Measurements from ENCODE around the gene ZNF284. TPM values are rescaled to one million over a fixed set of nuclear protein-coding genes. Genes with fewer than 3 reads are reported as not detected.

Gene ZNF284
- total RNA-seq, 3 donors from 2014 or later (not counting 1 experiment from before 2014, with no cell fraction given), result 3.2 to 4.6 (median 3.8) TPM

GRCh38 chr19:44059229-44059628 is 12.7 kb upstream of the ZNF284 start:
- H3K9me3 Mint-ChIP-seq, result no peaks in the 10 kb centered on the region
- TF ChIP-seq CTCF (IDR thresholded peaks at IDR 0.05), result no peak

DNA sequence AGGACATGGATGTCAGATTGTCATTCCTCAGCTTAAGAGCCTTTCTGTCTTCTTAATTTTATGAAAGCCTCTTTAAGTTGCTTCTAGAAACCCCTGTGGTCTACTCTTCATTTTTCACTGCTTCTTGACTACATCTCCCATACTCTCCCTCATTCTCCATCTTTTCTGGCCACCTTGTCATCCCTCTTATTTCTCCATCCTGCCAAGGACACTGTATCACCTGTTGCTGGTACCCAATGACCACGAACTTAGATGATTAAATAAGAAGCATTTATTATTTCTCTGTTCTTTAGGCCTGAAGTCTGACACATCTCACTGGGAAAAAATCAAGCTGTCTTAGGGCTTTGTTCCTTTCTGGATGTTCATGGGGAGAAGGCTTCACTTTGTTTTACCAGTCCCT is 10.9 kb upstream of the ZNF284 start:
- peaks cover 15% of the 10 kb centered on the region for H3K9me3 ChIP-seq (ENCODE audit: control insufficient read depth, insufficient read depth, low read length)
- H3K27ac ChIP-seq (ENCODE audit: low read length), result no peak overlapping the region
- no peak for ATAC-seq
- no peaks in the 10 kb centered on the region for H3K27me3 Mint-ChIP-seq (ENCODE audit: low read depth in 2 of 2)
- WGBS (ENCODE audit: insufficient coverage), result 90% methylated on average over 1 of the region's 1 CpG
- no peaks in the 10 kb centered on the region for H3K4me1 ChIP-seq (ENCODE audit: control insufficient read depth, insufficient read depth, low read length)
- no peak for TF ChIP-seq CTCF (IDR thresholded peaks at IDR 0.05)
- intact Hi-C loops (cut with micrococcal nuclease), result no loop called here
- H3K27ac Mint-ChIP-seq, result no peak overlapping the region
- DNase-seq, result no peak
- H3K36me3 ChIP-seq (ENCODE audit: control insufficient read depth, insufficient read depth, low read length), result peaks cover 15% of the 10 kb centered on the region
- H3K4me3 ChIP-seq (ENCODE audit: low read length), result no peak overlapping the region
- no peak overlapping the region for H3K4me3 Mint-ChIP-seq
- H3K36me3 Mint-ChIP-seq, result peaks cover 31% of the 10 kb centered on the region
- no peaks in the 10 kb centered on the region for H3K27me3 ChIP-seq (ENCODE audit: control insufficient read depth, insufficient read depth, low read length)
- peaks cover 0 to 4% of the 10 kb centered on the region in 2 donors for H3K9me3 Mint-ChIP-seq
- no peaks in the 10 kb centered on the region for H3K4me1 Mint-ChIP-seq

More at GRCh38 chr19:44059229-44059628, 12.7 kb upstream of the ZNF284 start:
- Histone ChIP-seq H3K9me3 (ENCODE audit: control insufficient read depth, insufficient read depth, low read length) (peaks cover 4% of the 10 kb centered on the region), H3K36me3 (ENCODE audit: control insufficient read depth, insufficient read depth, low read length) (peaks cover 18% of the 10 kb centered on the region), H3K27ac (ENCODE audit: low read length) (no peak overlapping the region), H3K27me3 (ENCODE audit: control insufficient read depth, insufficient read depth, low read length) (no peaks in the 10 kb centered on the region), H3K4me1 (ENCODE audit: control insufficient read depth, insufficient read depth, low read length) (no peaks in the 10 kb centered on the region), H3K4me3 (ENCODE audit: low read length) (no peak overlapping the region)
- 28% methylated on average over 2 of the region's 2 CpGs for WGBS (ENCODE audit: insufficient coverage)
- H3K27me3 Mint-ChIP-seq (ENCODE audit: low read depth in 2 of 2), result no peaks in the 10 kb centered on the region
- H3K36me3 Mint-ChIP-seq, result peaks cover 20% of the 10 kb centered on the region
- ATAC-seq (no peak), DNase-seq (no peak)
- H3K4me3 Mint-ChIP-seq, result no peak overlapping the region
- intact Hi-C loops (cut with micrococcal nuclease), result no loop called here
- no peak overlapping the region for H3K27ac Mint-ChIP-seq
- no peaks in the 10 kb centered on the region for H3K4me1 Mint-ChIP-seq

DNA sequence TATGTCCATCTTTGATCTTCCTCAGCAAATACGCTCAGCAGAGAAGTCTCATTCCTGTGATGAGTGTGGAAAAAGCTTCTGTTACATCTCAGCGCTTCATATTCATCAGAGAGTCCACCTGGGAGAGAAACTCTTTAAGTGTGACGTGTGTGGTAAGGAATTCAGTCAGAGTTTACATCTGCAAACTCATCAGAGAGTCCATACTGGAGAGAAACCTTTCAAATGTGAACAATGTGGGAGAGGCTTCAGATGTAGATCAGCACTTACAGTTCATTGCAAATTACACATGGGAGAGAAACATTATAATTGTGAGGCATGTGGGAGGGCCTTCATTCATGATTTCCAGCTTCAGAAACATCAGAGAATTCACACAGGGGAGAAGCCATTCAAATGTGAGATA is 5.7 kb upstream of the ZNF284 start:
- WGBS (ENCODE audit: insufficient coverage), result 60% methylated on average over 1 of the region's 3 CpGs
- Histone ChIP-seq H3K36me3 (ENCODE audit: control insufficient read depth, insufficient read depth, low read length) (peaks cover 15% of the 10 kb centered on the region), H3K4me1 (ENCODE audit: control insufficient read depth, insufficient read depth, low read length) (peaks cover 2% of the 10 kb centered on the region), H3K4me3 (ENCODE audit: low read length) (no peak overlapping the region), H3K9me3 (ENCODE audit: control insufficient read depth, insufficient read depth, low read length) (peaks cover 41% of the 10 kb centered on the region), H3K27ac (ENCODE audit: low read length) (no peak overlapping the region), H3K27me3 (ENCODE audit: control insufficient read depth, insufficient read depth, low read length) (no peaks in the 10 kb centered on the region)
- ATAC-seq (no peak), DNase-seq (no peak)
- Mint-ChIP-seq H3K27me3 (ENCODE audit: low read depth in 2 of 2) (no peaks in the 10 kb centered on the region), H3K4me1 (peaks cover 2 to 5% of the 10 kb centered on the region in 2 donors), H3K9me3 (peaks cover 11 to 22% of the 10 kb centered on the region in 2 donors), H3K36me3 (peaks cover 43% of the 10 kb centered on the region), H3K27ac (no peak overlapping the region), H3K4me3 (no peak overlapping the region)
- intact Hi-C loops (cut with micrococcal nuclease), result no loop called here
- TF ChIP-seq CTCF (IDR thresholded peaks at IDR 0.05), result no peak

DNA sequence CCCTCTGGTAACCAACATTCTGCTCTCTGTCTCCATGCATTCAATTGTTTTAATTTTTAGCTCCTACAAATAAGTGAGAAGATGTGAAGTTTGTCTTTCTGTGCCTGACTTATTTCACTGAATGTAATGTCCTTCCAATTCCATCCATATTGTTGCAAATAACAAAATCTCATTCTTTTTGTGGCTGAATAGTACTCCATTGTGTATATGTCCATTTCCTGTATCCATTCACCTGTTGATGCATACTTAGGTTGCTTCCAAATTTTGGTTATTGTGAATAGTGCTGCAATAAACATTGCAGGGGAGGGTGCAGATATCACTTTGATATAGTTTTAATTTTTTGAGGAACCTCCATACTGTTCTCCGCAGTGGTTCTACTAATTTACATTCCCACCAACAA is 2.5 kb upstream of the ZNF284 start:
- no peak overlapping the region for H3K4me3 ChIP-seq (ENCODE audit: low read length)
- peaks cover 38% of the 10 kb centered on the region for H3K9me3 ChIP-seq (ENCODE audit: control insufficient read depth, insufficient read depth, low read length)
- Mint-ChIP-seq H3K4me1 (peaks cover 22 to 24% of the 10 kb centered on the region in 2 donors), H3K27ac (no peak overlapping the region), H3K36me3 (peaks cover 25% of the 10 kb centered on the region), H3K4me3 (no peak overlapping the region), H3K27me3 (ENCODE audit: low read depth in 2 of 2) (no peaks in the 10 kb centered on the region), H3K9me3 (peaks cover 13 to 26% of the 10 kb centered on the region in 2 donors)
- intact Hi-C loops (cut with micrococcal nuclease), result no loop called here
- WGBS (ENCODE audit: insufficient coverage), result 100% methylated on average over 1 of the region's 1 CpG
- ATAC-seq (no peak), DNase-seq (no peak)
- H3K4me1 ChIP-seq (ENCODE audit: control insufficient read depth, insufficient read depth, low read length), result peaks cover 18% of the 10 kb centered on the region
- TF ChIP-seq CTCF (IDR thresholded peaks at IDR 0.05), result no peak
- peaks cover 8% of the 10 kb centered on the region for H3K36me3 ChIP-seq (ENCODE audit: control insufficient read depth, insufficient read depth, low read length)
- H3K27ac ChIP-seq (ENCODE audit: low read length), result no peak overlapping the region
- no peaks in the 10 kb centered on the region for H3K27me3 ChIP-seq (ENCODE audit: control insufficient read depth, insufficient read depth, low read length)

Measured in natural killer cell (primary cell).